CD4-positive, CD25-positive, alpha-beta regulatory T cell (primary cell): ENCODE measurements around the gene TET3. TPM values are rescaled to one million over a fixed set of nuclear protein-coding genes. Genes with fewer than 3 reads are reported as not detected.
A peak's percentile ranks its signal among the peaks of the same experiment; 100 is the strongest.

ENCODE experiments used
- ATAC-seq, 2 donors: fragments of 150-1000 bp; cut with Tn5 transposase; one replicate each; pipeline ENCODE4 v1.10.0; 2021; ENCODE audit warnings: low read depth in 2 of 2, moderate number of reproducible peaks in 2 of 2, moderate library complexity in 1 of 2
- DNase-seq, 3 donors: peaks; one replicate each; pipeline versions ENCODE4 v3.0.0 to v3.0.0-alpha.2; 2012 to 2022; ENCODE audit warnings: mixed read lengths in 1 of 3
- H3K27ac ChIP-seq: one replicate; pipeline ENCODE4 v1.7.0; 2013; ENCODE audit warnings: mild to moderate bottlenecking, low read length; ENCODE audit not compliant: insufficient read depth, poor library complexity, severe bottlenecking
- H3K27me3 ChIP-seq: one replicate; pipeline ENCODE4 v1.7.0; 2013; ENCODE audit warnings: low read length; ENCODE audit not compliant: control insufficient read depth, insufficient read depth
- H3K36me3 ChIP-seq: one replicate; pipeline ENCODE4 v1.7.0; 2013; ENCODE audit warnings: mild to moderate bottlenecking, low read length, moderate library complexity; ENCODE audit not compliant: control insufficient read depth, insufficient read depth
- H3K4me1 ChIP-seq: 2 replicates; pipeline ENCODE4 v1.7.0; 2013; ENCODE audit warnings: mild to moderate bottlenecking, low read length; ENCODE audit not compliant: insufficient read depth, control insufficient read depth, poor library complexity, severe bottlenecking
- H3K4me3 ChIP-seq: one replicate; pipeline ENCODE4 v1.7.0; 2013; ENCODE audit warnings: low read depth, mild to moderate bottlenecking, low read length, moderate library complexity
- H3K9me3 ChIP-seq, 2 experiments: 1 replicate in 1 of 2; 2 replicates in 1 of 2; pipeline ENCODE4 v1.7.0; 2013; ENCODE audit warnings: low read length in 2 of 2, mild to moderate bottlenecking in 1 of 2, moderate library complexity in 1 of 2; ENCODE audit not compliant: control insufficient read depth in 2 of 2
- H3K27ac Mint-ChIP-seq, 3 donors: one replicate each; pipeline ENCODE4 v1.8.0; 2020 to 2022; ENCODE audit warnings: mild to moderate bottlenecking in 3 of 3, mixed read lengths in 3 of 3, moderate library complexity in 2 of 3
- H3K27me3 Mint-ChIP-seq: one replicate; pipeline ENCODE4 v1.8.0; 2022; ENCODE audit warnings: mild to moderate bottlenecking, mixed read lengths
- H3K36me3 Mint-ChIP-seq: one replicate; pipeline ENCODE4 v1.8.0; 2020; ENCODE audit warnings: mixed read lengths
- H3K4me1 Mint-ChIP-seq, 4 donors: one replicate each; pipeline ENCODE4 v1.8.0; 2020 to 2022; ENCODE audit warnings: mixed read lengths in 4 of 4, mild to moderate bottlenecking in 1 of 4
- H3K4me3 Mint-ChIP-seq, 4 donors: one replicate each; pipeline ENCODE4 v1.8.0; 2020 to 2022; ENCODE audit warnings: mild to moderate bottlenecking in 4 of 4, mixed read lengths in 4 of 4, moderate library complexity in 3 of 4
- H3K9me3 Mint-ChIP-seq, 7 donors: one replicate each; pipeline ENCODE4 v1.8.0; 2020 to 2022; ENCODE audit warnings: mixed read lengths in 7 of 7, mild to moderate bottlenecking in 3 of 7, moderate library complexity in 2 of 7
- polyA plus RNA-seq, 4 donors: library from polyadenylated mRNA; unstranded; fragments of 300-500 nt; fragmentation: Illumina TruSeq; gene quantifications; one replicate each; pipeline ENCODE4 v1.2.3, GENCODE V29; 2021
- total RNA-seq: library from RNA; stranded (reverse); gene quantifications from one replicate; pipeline ENCODE4 v1.2.3, GENCODE V29; 2022

The TET3 gene
- total and polyA plus RNA-seq, 5 donors from 2014 or later, result 0.22 to 26.3 (median 0.30) TPM

DNA sequence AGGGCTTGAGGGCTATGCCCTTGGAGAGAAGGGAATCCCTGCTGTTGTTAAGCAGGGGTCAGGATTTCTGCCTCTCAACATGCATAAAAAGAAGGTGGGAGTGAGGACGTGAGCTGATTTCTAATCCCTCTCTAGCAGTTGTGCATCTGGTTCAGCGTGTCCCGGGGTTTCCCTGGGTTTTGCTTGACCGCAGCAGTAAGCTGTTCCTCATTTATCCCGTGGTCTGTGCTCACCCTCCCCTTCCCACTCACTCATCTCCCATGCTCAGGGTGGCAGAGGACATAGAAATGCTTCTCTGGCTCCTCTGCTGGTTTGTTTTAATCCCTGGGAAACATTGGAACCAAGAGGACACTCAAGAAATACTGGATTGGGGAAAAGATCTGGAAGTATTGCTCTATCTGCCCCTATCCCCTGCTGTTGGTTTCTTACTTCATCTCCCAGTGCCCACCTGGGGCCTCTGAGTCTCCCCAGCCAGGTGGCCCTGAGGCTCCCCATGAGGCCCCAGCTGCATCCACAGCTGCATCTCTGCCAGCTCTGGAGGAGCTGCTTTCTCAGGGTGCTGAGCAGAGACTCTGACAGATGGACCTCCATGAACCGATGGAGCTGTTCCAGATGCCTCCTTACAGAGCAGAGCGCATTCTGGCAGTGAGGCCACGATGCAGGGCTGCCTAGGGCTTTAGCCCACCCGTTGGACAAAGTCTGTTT lies 36.1 kb downstream of the TET3 start:
- Histone ChIP-seq H3K4me1 (peaks cover 23% of the 10 kb centered on the region), H3K27me3 (no peaks in the 10 kb centered on the region), H3K36me3 (no peaks in the 10 kb centered on the region), H3K27ac (no peak overlapping the region), H3K4me3 (no peak overlapping the region), H3K9me3 (no peaks in the 10 kb centered on the region)
- Mint-ChIP-seq H3K4me1 (peaks cover 21 to 74% (median 51%) of the 10 kb centered on the region in 4 donors), H3K27me3 (no peaks in the 10 kb centered on the region), H3K4me3 (peak overlapping the region in 3 of 4 donors; percentile 1 to 63 (median 3)), H3K9me3 (no peaks in the 10 kb centered on the region), H3K27ac (peak overlapping the region; percentile 71 to 87 (median 73)), H3K36me3 (peaks cover 6% of the 10 kb centered on the region)
- no peak for DNase-seq
- no peak for ATAC-seq

DNA sequence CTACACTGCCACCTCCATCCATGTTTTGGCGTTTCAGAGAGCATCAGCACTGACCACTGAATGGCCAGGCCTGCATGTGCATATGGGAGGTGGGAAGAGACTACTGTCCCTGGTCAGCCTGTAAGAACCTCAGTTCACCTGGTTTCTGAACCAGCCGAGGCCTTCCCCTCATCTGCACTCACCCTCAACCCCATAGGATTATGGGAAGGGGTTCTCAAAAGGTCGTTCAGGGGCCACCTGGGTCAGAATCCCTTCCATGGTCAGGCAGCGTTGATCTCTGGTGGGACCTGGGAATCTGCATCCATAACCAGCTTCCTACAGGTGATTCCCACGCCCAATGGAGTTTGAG lies 36.7 kb downstream of the TET3 start:
- peak overlapping the region; percentile 63 to 73 (median 71) for H3K27ac Mint-ChIP-seq

DNA sequence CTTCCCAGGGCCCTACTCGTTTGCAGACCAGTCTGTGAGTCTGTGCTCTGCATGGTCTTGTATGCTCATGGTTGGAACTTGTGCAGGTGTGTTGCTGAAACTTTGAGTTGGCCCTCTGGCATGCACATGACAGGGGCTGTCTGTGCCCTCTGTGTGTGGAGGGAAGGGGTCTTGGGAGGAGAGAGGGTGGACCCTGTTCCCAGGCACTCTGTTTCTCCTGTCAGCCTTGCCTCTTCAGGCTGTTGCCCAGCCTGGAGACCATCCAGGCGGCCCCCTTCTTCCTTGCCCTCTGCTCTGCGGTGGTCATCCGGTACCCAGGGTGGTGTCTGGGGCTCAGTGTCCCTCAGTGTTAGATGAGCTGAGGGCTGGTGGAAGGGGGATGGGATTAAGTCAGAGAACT lies 39.5 kb downstream of the TET3 start:
- DNase-seq, result no peak
- Mint-ChIP-seq H3K36me3 (no peaks in the 10 kb centered on the region), H3K4me1 (peaks cover 20 to 85% (median 52%) of the 10 kb centered on the region in 4 donors), H3K9me3 (peaks cover 0 to 2% (median 0%) of the 10 kb centered on the region in 7 donors), H3K4me3 (no peak overlapping the region), H3K27ac (peak overlapping the region in 2 of 3 donors; percentile 65), H3K27me3 (no peaks in the 10 kb centered on the region)
- ATAC-seq, result no peak
- no peaks in the 10 kb centered on the region for H3K27me3 ChIP-seq
- no peak overlapping the region for H3K27ac ChIP-seq
- no peaks in the 10 kb centered on the region for H3K36me3 ChIP-seq
- H3K9me3 ChIP-seq, result no peaks in the 10 kb centered on the region
- peaks cover 36% of the 10 kb centered on the region for H3K4me1 ChIP-seq
- H3K4me3 ChIP-seq, result no peak overlapping the region

More for the DNA sequence above, 36.7 kb downstream of the TET3 start:
- no peak for ATAC-seq
- no peaks in the 10 kb centered on the region for H3K36me3 ChIP-seq
- DNase-seq, result no peak
- peak overlapping the region; percentile 4 for H3K4me3 ChIP-seq
- H3K4me1 ChIP-seq, result peaks cover 28% of the 10 kb centered on the region
- Mint-ChIP-seq H3K36me3 (peaks cover 6% of the 10 kb centered on the region), H3K27me3 (no peaks in the 10 kb centered on the region), H3K4me3 (peak overlapping the region in 3 of 4 donors; percentile 1 to 63 (median 3)), H3K4me1 (peaks cover 21 to 78% (median 51%) of the 10 kb centered on the region in 4 donors), H3K9me3 (no peaks in the 10 kb centered on the region)
- no peak overlapping the region for H3K27ac ChIP-seq
- H3K9me3 ChIP-seq, result no peaks in the 10 kb centered on the region
- no peaks in the 10 kb centered on the region for H3K27me3 ChIP-seq

DNA sequence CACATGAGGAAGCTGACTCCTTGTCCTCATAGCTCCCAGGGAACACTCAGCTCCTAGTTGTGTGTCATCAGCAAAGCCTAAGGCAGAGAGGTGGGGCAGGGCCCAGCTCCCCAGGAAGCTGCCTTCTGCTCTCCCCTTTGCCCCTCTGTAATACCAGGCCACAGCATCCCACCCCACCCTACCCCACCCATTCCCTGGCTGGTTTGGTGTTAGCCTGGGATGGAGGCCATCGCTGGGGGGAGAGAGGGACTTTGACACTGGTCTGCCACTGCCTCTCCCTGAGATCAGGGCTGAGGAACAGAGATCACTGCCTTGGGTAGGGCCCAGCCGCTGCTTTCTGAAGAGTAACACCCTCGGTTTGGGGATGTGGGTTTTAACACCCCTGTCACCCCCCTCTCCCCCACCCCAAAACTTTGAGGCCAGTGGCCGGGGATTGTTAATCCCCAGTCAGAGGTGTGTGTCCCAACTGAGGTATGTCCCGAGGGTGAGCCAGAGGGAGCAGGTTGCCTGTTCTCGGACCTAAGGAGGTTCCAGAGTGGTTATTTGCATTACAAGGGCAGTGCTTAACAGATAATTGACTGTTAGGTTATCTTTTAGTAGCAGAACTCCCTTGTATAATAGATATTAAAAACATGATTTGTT lies 41.4 kb downstream of the TET3 start:
- Histone ChIP-seq H3K27ac (peak overlapping the region; percentile 55), H3K4me3 (peak overlapping the region; percentile 50), H3K4me1 (peaks cover 46% of the 10 kb centered on the region), H3K9me3 (no peaks in the 10 kb centered on the region), H3K36me3 (no peaks in the 10 kb centered on the region), H3K27me3 (no peaks in the 10 kb centered on the region)
- Mint-ChIP-seq H3K36me3 (no peaks in the 10 kb centered on the region), H3K4me3 (peak overlapping the region; percentile 58 to 86 (median 72)), H3K27ac (peak overlapping the region; percentile 80 to 88 (median 85)), H3K27me3 (no peaks in the 10 kb centered on the region), H3K9me3 (peaks cover 0 to 2% (median 0%) of the 10 kb centered on the region in 7 donors), H3K4me1 (peaks cover 33 to 85% (median 55%) of the 10 kb centered on the region in 4 donors)
- ATAC-seq, result peak in 1 of 2 donors; percentile 22
- peak in 1 of 3 donors; percentile 59 for DNase-seq

DNA sequence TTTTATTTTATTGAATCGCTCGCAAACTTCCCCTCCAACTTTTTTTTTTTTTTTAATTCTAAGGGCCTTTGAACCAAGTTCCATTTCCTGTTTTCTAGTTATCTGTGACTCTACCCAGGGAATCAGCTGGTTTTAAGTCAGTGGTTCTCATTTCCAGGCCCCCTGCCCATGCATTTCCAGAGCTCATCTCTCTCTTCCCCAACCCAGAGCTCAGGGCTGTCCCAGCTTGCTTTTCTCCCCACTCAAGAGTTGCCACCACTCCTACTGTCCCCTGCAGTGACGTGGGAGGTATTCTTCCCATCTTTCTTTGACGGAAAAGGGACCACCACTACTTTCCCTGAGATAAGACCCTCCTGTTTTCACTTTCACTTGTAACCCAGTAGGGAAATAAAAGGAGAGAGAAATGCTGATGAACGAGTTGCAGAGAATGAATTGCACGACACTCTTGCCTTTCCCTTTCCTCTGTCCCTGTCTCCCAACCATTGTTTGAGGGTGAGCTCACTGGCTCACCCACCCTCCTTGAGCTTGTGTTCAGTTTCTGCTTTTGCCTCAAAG lies 42.1 kb downstream of the TET3 start:
- no peaks in the 10 kb centered on the region for H3K27me3 Mint-ChIP-seq
- peak; percentile 34 to 37 for ATAC-seq
- H3K4me3 ChIP-seq, result peak overlapping the region; percentile 50
- peak overlapping the region; percentile 80 to 88 (median 85) for H3K27ac Mint-ChIP-seq
- no peaks in the 10 kb centered on the region for H3K36me3 ChIP-seq
- peaks cover 46% of the 10 kb centered on the region for H3K4me1 ChIP-seq
- H3K9me3 ChIP-seq, result no peaks in the 10 kb centered on the region
- no peaks in the 10 kb centered on the region for H3K36me3 Mint-ChIP-seq
- peak overlapping the region; percentile 63 to 86 (median 84) for H3K4me3 Mint-ChIP-seq
- H3K9me3 Mint-ChIP-seq, result peaks cover 0 to 2% (median 0%) of the 10 kb centered on the region in 7 donors
- H3K4me1 Mint-ChIP-seq, result peaks cover 35 to 85% (median 54%) of the 10 kb centered on the region in 4 donors
- H3K27ac ChIP-seq, result peak overlapping the region; percentile 55
- peak in 2 of 3 donors; percentile 5 to 54 for DNase-seq
- H3K27me3 ChIP-seq, result no peaks in the 10 kb centered on the region

DNA sequence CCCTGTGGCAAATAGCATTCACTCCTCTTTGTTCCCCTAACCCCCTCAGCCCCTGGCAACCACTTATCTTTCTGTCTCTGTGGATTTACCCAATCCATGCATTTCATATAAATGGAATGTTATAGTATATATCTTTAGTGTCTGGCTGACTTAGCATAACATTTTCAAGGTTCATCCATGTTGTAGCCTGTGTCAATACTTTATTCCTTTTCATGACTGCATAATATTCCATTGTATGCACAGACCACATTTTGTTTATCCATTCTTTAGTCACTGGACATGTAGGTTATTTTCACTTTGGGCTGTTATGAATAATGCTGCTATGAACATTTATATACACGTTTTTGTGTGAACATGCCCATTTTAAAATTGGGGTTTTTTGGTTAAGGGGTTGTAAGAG lies 42.8 kb downstream of the TET3 start:
- Mint-ChIP-seq H3K27ac (peak overlapping the region in 2 of 3 donors; percentile 36 to 88), H3K9me3 (peaks cover 0 to 2% (median 0%) of the 10 kb centered on the region in 7 donors), H3K36me3 (no peaks in the 10 kb centered on the region), H3K27me3 (no peaks in the 10 kb centered on the region), H3K4me1 (peaks cover 35 to 85% (median 54%) of the 10 kb centered on the region in 4 donors), H3K4me3 (peak overlapping the region in 2 of 4 donors; percentile 63 to 86)
- H3K27me3 ChIP-seq, result no peaks in the 10 kb centered on the region
- DNase-seq, result no peak
- H3K27ac ChIP-seq, result no peak overlapping the region
- no peaks in the 10 kb centered on the region for H3K9me3 ChIP-seq
- H3K4me1 ChIP-seq, result peaks cover 50% of the 10 kb centered on the region
- ATAC-seq, result no peak
- H3K36me3 ChIP-seq, result no peaks in the 10 kb centered on the region
- H3K4me3 ChIP-seq, result no peak overlapping the region

DNA sequence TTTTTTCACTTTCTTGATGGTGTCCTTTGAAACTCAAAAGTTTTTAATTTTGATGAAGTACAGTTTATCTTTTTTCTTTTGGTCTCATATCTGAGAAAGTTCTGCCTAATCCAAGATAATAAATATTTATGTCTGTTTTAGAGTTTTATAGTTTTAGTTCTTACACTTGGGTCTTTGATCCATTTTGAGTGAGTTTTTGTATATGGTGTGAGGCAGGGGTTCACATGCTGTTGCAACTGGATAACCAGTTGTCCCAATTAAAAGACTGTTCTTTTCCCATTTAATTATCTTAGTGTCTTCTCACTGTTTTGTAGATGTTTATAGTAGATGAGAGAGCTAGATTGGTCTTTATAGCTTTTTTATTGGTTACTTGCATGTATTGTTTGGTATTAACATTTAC lies 43.6 kb downstream of the TET3 start:
- Histone ChIP-seq H3K27ac (no peak overlapping the region), H3K4me3 (no peak overlapping the region), H3K9me3 (no peaks in the 10 kb centered on the region), H3K36me3 (no peaks in the 10 kb centered on the region), H3K27me3 (no peaks in the 10 kb centered on the region), H3K4me1 (peaks cover 58% of the 10 kb centered on the region)
- H3K4me1 Mint-ChIP-seq, result peaks cover 43 to 87% (median 59%) of the 10 kb centered on the region in 4 donors
- peak overlapping the region in 2 of 4 donors; percentile 13 to 40 for H3K4me3 Mint-ChIP-seq
- peak overlapping the region in 1 of 3 donors; percentile 84 for H3K27ac Mint-ChIP-seq
- DNase-seq (no peak), ATAC-seq (no peak)
- no peaks in the 10 kb centered on the region for H3K27me3 Mint-ChIP-seq
- H3K36me3 Mint-ChIP-seq, result no peaks in the 10 kb centered on the region
- H3K9me3 Mint-ChIP-seq, result peaks cover 0 to 2% (median 0%) of the 10 kb centered on the region in 7 donors
